ENCODE data around the gene SP5. TPM values are rescaled to one million over a fixed set of nuclear protein-coding genes. Genes with fewer than 3 reads are reported as not detected.

Gene SP5
- total and polyA plus RNA-seq, 10 of the 15 experiments (the other 5 are each of a cell fraction or from before 2014, with no cell fraction given): not detected

- intact Hi-C loops (cut with micrococcal nuclease; ENCODE audit: unreplicated experiment) (no loop called here), in situ Hi-C loops (cut with MboI) (no loop called here)
- Histone ChIP-seq H3K36me3 (ENCODE audit: control insufficient read depth in 2 of 2, insufficient read depth in 2 of 2, low read length in 1 of 2) (no peaks in the 10 kb centered on the region), H3K9ac (ENCODE audit: control insufficient read depth, insufficient read depth, low read length) (no peak overlapping the region), H3K4me3 (no peak overlapping the region), H3K4me2 (ENCODE audit: control insufficient read depth, insufficient read depth) (no peak overlapping the region), H3K27me3 (replicated peaks in 1 of 2; ENCODE audit: control insufficient read depth in 2 of 2, insufficient read depth in 2 of 2, low read length in 1 of 2) (no peaks in the 10 kb centered on the region; a peak in 1 of 4 replicates), H3K79me2 (ENCODE audit: control insufficient read depth, insufficient read depth, low read length) (no peaks in the 10 kb centered on the region), H3K27ac (ENCODE audit: control insufficient read depth, insufficient read depth) (no peak overlapping the region), H3K9me3 (replicated peaks; ENCODE audit: control insufficient read depth, insufficient read depth, low read length) (no peaks in the 10 kb centered on the region), H4K20me1 (ENCODE audit: control insufficient read depth, insufficient read depth) (no peaks in the 10 kb centered on the region), H3K4me1 (ENCODE audit: control insufficient read depth, insufficient read depth, low read length) (no peaks in the 10 kb centered on the region), H2AFZ (ENCODE audit: control insufficient read depth, low read depth, low read length) (no peak overlapping the region)
- POLR2A ChIA-PET: no interaction called here
- no peak for ATAC-seq
- SMC1A ChIA-PET (ENCODE audit: uncharacterized antibody, unreplicated experiment): interaction anchor here (3.0 kb wide), 1 partner anchor 15 kb away, joined by 8 read pairs; no protein-coding TSS in a partner anchor
- CTCF ChIA-PET: interaction anchor here (0.5 kb wide), 1 partner anchor 45 kb away, joined by 5 read pairs; no protein-coding TSS in a partner anchor
- peak; percentile 38 for FAIRE-seq
- TF ChIP-seq SMAD5 (IDR thresholded peaks at IDR 0.05; ENCODE audit: low read depth) (no peak), NFYB (IDR thresholded peaks at IDR 0.05; ENCODE audit: insufficient read depth, low read depth, low read length) (no peak), ZNF622 (IDR thresholded peaks at IDR 0.05) (no peak), POLR2AphosphoS5 (IDR thresholded peaks at IDR 0.05; ENCODE audit: low read length) (no peak)
- TF ChIP-seq, protein P1, sequence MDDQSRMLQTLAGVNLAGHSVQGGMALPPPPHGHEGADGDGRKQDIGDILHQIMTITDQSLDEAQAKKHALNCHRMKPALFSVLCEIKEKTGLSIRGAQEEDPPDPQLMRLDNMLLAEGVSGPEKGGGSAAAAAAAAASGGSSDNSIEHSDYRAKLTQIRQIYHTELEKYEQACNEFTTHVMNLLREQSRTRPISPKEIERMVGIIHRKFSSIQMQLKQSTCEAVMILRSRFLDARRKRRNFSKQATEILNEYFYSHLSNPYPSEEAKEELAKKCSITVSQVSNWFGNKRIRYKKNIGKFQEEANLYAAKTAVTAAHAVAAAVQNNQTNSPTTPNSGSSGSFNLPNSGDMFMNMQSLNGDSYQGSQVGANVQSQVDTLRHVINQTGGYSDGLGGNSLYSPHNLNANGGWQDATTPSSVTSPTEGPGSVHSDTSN (IDR thresholded peaks at IDR 0.05; ENCODE audit: insufficient replicate concordance, low read depth, low read length): no peak
- TF ChIP-seq, protein P2, sequence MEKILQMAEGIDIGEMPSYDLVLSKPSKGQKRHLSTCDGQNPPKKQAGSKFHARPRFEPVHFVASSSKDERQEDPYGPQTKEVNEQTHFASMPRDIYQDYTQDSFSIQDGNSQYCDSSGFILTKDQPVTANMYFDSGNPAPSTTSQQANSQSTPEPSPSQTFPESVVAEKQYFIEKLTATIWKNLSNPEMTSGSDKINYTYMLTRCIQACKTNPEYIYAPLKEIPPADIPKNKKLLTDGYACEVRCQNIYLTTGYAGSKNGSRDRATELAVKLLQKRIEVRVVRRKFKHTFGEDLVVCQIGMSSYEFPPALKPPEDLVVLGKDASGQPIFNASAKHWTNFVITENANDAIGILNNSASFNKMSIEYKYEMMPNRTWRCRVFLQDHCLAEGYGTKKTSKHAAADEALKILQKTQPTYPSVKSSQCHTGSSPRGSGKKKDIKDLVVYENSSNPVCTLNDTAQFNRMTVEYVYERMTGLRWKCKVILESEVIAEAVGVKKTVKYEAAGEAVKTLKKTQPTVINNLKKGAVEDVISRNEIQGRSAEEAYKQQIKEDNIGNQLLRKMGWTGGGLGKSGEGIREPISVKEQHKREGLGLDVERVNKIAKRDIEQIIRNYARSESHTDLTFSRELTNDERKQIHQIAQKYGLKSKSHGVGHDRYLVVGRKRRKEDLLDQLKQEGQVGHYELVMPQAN (conservative IDR thresholded peaks at IDR 0.05): no peak
- RAD21 ChIA-PET (ENCODE audit: unreplicated experiment): interaction anchor here (0.6 kb wide), 1 partner anchor 703 kb away, joined by 3 read pairs; no protein-coding TSS in a partner anchor
- no peak for DNase-seq (ENCODE audit: low read depth, low spot score)
- 11% methylated on average over 11 of the region's 11 CpGs for WGBS (ENCODE audit: insufficient coverage, insufficient replicate concordance, low lambda C conversion rate, missing lambda C conversion rate)
- no TSS peak for BruUV-seq (replicated peaks)
Measured at GRCh38 chr2:170694316-170694715, 20.8 kb upstream of the SP5 start.

All from GM12878 (cell line).